NCI-H748 (cell line): ENCODE results near the gene PTPN20.

ENCODE experiments used
- DNase-seq: peaks from one replicate; lab custom pipeline; 2025; ENCODE audit not compliant: unreplicated experiment; lab: John Stamatoyannopoulos, UW

PTPN20 gene

GRCh38 chr10:47031901-47032465 lies 120.8 kb downstream of the PTPN20 start:
- no peak for DNase-seq

GRCh38 chr10:47033081-47033480 lies 121.9 kb downstream of the PTPN20 start:
- DNase-seq = no peak

- no peak for DNase-seq
Observed at GRCh38 chr10:47033541-47034270, 122.5 kb downstream of the PTPN20 start.

DNA sequence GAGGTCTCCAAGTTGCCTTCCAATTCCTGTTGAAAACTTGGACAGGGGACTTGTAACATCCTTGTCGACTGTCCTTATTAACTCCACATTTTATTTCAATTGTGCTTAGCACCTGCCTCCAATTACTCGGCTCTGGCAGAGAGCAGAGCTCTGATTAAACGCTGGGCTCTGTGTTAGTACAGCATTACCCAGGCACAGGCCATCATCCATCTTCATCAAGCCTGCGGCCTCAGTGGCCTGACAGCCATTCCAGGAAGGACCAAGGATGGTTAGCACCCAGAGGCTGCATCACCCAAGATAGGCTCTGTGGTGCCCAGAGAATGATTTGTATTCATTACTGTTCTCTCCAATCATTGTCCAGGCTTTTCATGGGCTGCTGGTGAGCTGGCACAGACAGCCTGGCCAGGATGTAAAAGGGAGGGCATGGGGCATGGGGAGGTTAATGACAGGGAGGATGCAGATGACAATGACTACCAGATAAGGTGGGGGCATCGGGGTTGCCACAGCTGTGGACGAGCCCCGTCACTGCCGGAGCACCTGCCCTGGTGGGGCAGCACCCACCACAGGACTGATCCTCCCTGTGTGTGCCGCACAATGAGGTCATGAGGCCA lies 123.3 kb downstream of the PTPN20 start:
- no peak for DNase-seq

DNA sequence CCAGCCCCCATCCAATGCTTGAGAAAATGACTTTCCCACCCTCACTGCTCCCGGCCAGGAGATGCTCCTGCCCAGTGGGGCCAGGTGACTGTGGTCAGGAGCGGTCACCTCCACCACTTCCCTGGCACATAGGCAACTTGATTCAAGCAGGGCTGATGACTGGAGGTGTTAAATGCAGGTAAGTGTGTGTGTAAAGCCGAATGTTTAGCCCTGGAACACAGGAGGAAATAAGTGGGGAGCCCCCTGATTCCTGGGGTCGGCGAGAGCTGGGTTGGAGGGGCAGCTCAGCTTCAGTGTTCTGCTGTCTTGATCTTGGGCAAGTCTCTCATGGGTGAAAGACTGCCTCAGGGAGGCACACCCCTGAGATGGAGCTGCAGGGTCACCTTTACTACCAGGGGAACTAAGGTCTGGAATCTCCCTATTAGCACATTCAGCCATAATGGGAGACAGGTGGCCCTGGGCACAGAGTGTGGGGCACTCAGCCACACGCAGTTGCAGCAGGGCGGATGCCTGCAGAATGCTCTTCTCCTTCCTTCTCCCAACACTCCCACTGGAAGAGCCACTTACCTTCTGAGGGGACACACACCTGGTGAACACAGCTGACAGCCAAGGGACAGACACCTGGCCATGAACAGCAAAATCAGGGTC lies 124.1 kb downstream of the PTPN20 start:
- no peak for DNase-seq

- no peak for DNase-seq
Observed at GRCh38 chr10:47035819-47036337, 124.7 kb downstream of the PTPN20 start.

DNA sequence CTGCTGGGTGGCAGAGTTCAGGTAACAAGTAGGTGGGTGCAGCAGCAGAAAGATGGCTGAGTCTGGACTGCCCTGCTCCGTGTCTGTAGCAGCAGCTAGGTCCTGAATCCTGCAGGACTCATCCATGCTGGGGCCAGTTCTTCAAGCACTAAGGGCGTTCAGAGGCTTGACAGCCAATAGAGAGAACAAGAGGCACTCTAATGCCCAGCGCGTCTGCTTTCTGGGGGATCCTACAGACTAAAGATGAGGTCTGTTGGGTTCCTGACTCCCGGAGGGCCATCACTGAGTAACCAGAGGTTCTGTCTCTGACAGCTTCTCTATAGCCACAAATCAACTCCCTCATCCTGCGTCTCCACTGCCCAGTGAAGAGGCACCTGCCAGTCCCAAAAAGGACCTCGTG lies 125.5 kb downstream of the PTPN20 start:
- DNase-seq = no peak

DNA sequence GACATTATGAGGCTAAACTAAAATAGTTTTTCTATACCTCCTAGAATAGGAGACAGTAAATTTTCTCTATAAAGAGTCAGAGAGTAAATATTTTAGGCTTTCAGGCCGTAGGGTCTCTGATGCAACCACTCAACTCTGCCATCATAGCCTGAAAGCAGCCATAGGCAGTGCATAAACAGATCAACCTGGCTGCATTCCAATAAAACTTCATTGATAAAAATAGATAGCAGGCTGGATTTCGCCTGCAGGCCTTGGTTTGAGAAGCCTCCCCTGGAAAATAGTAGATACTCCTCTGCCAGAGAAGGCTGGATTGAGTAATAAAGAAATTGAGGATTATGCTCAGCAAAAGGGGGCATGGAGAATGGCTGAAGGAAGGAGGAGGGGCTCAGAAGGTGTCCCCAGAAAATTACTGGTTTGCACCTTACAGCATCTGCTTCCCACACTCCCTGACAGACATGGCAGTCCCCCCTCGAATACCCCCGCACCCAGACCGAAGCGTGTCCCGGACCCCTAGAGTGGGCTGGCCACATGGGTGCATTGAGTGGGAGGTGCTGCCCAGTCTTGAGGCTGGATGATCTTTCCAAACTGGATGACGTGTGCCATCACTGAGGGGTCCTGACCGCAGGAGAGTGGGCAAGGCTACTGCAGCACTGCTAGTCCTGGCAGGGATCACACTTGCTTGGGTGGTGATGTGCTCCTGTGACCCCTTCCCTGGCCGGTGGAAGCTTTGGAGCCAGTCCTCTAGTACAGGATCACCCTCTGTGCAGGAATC lies 126.6 kb downstream of the PTPN20 start:
- DNase-seq = no peak

- no peak for DNase-seq
Observed at GRCh38 chr10:47038881-47039561, 127.8 kb downstream of the PTPN20 start.

GRCh38 chr10:47039562-47039913 lies 128.3 kb downstream of the PTPN20 start:
- no peak for DNase-seq

GRCh38 chr10:47040041-47040491 lies 128.8 kb downstream of the PTPN20 start:
- DNase-seq = no peak

GRCh38 chr10:47040681-47041080 lies 129.5 kb downstream of the PTPN20 start:
- no peak for DNase-seq

DNA sequence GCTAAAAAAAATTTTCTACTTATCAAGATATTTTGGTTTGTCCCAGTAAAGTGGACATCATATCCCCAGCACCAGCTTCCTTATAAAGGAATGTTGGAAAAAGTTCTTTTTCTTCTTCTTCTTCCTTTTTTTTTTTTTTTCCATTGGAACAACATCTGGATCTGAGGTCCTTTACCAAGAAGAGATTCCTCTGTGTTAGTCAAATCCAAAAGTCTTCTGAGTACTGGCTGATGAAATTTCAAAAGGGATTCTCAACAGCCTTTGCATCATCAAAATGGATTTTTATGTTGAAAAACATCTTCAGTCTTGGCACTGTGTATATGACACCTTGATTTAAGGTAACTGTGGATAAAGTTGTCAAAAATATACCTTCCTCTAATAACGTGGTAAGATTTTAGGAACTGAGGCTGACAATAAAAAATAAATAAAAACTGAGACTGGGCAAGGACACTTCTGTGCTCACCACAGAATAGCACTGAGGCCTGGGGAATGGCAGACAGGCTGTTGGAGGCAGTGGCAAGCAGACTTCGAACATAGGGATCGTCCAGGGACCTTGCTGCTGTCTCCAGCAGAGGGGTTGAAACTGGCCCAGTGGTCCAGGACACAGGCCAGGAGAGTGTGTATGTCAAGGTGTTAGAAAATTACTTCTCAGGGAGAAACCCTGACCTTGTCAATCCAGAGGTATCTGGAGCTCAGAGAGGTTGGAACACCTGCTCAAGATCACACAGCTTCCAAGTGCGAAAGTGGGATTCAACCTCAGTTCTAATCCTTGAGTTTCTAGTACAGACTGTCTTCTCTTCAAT lies 130.4 kb downstream of the PTPN20 start:
- no peak for DNase-seq

DNA sequence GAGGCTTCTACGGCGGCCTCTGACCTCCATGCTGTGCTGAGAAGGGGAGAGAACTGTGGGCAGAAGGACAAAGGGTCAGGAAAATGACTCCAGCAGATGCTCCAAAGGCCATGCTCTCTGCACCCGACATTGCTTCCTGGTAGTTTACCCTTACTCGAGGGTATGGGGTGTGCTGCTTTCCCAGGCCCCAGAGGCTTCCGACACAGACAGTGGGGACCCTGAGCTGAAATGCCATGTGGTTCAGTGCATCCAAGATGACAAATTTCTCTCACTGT lies 130.9 kb downstream of the PTPN20 start:
- DNase-seq = no peak

DNA sequence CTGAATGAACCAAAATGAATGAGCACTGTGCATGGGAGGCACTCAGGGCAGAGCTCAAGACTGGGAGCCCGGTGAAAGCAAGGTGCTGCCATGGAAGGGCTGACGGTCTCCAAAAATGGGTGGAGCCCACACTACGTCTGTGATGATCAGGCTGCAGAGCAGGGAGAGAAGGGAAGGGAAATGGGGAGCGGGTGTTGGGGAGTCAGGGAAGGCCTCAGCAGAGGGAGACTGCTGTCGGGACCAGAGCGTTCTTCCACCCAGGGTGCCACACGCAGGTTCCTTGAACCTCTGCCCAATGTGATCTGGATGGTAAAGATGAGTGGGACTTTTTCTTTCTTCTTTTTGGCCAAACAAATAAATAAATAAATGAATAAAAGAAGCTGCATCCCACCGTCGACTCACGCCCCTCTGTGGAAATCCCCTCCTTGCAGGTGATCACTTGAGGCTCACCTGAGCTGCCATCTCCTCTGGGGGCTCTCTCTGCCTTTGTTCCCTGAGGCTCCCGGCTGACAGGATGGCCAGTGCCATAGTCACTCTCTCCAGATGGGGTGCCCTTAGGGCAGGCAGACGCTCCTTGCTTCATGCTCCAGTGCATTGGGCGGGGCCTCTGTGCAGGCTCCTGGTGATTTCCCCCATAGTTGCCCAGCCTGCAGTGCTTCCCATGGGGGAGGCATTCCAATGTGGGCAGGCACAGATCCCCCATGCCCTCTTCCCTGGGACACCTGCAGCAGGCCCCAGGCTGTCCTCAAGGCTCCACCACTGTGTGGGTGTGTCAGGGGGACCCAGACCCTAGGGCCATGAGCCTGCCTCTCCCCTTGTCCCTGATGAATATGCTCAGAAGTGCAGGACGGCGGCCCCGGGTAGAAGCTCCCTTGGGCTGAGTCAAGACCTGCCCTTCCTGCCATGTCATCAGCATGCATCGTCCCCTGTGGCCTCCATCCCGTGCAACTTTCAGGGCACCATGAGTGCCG lies 131.8 kb downstream of the PTPN20 start:
- no peak for DNase-seq

DNA sequence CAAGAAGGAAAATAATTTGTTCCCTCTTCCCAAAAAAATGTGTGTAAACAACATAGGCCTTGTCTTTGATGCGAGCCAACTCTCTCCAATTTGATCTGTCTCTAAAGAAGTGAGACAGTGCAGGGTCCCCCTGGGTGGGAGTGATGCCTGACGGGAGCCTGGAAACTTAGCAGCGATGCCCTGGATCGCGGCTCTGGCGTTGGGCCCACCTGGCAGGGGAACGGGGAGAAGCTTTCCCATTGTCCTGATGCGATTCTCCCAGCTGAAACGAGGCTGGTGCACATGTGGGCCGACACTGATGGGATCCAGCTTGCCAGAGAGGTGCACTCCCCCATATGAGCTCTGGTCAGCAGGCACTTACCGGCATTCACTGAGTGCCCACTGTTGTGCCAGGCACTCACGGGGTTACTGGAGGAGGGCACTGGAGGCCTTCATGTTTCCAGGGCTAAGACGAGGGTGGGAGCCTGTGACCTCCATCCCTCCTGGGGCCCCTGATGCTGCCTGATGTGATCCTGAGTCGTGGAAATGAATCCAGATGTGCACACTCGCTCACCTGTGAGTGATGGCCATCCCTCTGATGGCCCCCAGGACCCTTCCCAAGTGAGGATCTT lies 132.8 kb downstream of the PTPN20 start:
- DNase-seq = no peak

DNA sequence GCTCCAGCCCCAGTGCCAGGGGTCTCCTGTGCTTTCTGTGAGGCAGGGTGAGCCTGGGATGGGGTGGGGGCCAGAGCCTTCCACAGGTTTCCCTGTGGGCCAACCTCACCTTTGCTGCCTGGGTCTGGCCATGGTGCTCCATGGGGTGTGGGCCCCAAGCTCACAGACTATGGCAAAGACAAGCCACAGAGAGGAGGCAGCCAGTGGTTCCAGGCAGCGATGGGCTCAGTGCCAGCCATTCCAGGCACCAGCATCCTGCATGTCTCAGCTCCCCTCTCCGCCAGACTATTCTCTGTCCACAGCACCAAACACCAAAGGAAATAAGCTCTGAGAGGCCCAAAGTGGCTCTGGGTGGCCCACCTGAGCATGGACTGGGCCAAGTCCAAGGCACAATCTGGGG lies 133.5 kb downstream of the PTPN20 start:
- no peak for DNase-seq

DNA sequence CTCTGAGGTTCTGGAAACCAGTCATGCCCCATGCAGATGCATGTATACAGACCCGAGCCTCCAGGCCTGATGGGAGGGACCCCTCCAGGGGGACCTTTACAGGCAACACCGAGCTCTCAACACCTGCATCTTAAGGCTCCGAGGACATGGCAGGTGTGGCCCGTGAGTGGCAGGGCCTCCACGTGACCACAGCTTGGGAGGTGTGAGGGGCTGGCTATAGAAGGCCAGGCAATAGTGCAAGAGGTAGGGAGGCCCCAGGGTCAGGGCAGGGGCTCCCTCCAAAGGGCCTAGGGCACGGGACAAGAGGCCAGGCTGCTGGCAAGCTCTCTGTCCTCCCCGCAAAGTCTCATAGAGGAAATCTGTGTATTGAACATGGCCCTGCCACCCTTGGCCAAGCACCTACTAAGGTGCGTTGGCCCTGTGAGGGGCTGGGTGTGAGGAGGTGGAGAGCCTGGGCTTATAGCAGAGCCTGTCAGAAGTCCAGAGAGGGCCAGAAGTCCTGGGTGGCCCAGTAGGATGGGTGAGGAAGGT lies 134.2 kb downstream of the PTPN20 start:
- DNase-seq = no peak
